Activated CD4-positive, alpha-beta T cell treated with anti-CD3 and anti-CD28 coated beads for 24 hours (primary cell): ENCODE data around the gene B4GALNT4.
"Not testable (repeated sequence)": the region's sequence is repeated elsewhere in the genome, so short reads cannot be mapped to it uniquely, and the experiment has no call there.

Source experiments
- DNase-seq, 2 donors: peaks; one replicate each; pipeline ENCODE4 v3.0.0-alpha.2; 2020; ENCODE audit warnings: low read depth in 2 of 2

The B4GALNT4 gene

GRCh38 chr11:375065-376025 is 6.0 kb downstream of the B4GALNT4 start:
- no peak for DNase-seq

- no peak for DNase-seq
These were observed 7.4 kb downstream of the B4GALNT4 start for GRCh38 chr11:376531-377173.

- DNase-seq, result no peak
These were observed 8.0 kb downstream of the B4GALNT4 start for GRCh38 chr11:377174-377865.

GRCh38 chr11:377883-378500 is 8.7 kb downstream of the B4GALNT4 start:
- DNase-seq, result no peak

- DNase-seq, result no peak
These were observed 10.2 kb downstream of the B4GALNT4 start for GRCh38 chr11:379205-380094.

DNA sequence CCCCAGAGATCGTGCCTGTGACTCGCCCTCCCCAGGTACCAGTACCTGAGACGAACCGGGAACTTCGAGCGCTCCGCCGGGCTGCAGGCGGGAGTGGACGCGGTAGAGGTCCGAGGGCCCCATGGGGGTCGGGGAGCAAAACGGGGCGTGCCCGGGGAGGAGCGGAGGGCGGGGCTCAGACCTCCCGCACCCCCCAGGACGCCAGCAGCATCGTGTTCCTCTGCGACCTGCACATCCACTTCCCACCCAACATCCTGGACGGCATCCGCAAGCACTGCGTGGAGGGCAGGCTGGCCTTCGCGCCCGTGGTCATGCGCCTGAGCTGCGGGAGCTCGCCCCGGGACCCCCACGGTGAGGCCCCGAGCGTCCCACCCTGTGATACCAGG is 10.8 kb downstream of the B4GALNT4 start:
- no peak for DNase-seq

DNA sequence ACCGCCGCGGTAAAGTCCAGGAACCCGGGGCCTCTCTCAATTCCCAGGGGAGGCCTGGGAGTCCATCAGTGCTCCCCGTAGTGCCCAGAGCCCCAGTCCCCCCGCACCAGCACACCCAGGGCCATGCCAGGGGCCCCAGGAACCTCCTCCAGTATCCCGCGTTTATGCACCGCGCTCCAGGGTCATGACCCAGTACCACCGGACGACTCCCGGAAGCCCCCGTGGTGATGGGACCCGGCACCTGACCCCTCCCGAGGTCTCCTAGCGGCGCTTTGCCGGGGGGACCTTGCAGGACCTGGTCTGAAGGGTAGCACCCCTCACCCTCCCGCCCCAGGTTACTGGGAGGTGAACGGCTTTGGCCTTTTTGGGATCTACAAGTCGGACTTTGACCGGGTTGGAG is 11.2 kb downstream of the B4GALNT4 start:
- no peak for DNase-seq

GRCh38 chr11:380996-381395 is 11.7 kb downstream of the B4GALNT4 start:
- DNase-seq, result no peak

GRCh38 chr11:381501-382072 is 12.3 kb downstream of the B4GALNT4 start:
- DNase-seq, result no peak

- DNase-seq, result no peak
These were observed 12.9 kb downstream of the B4GALNT4 start for GRCh38 chr11:382081-382629.

GRCh38 chr11:383431-383830 is 14.1 kb downstream of the B4GALNT4 start:
- no peak for DNase-seq

DNA sequence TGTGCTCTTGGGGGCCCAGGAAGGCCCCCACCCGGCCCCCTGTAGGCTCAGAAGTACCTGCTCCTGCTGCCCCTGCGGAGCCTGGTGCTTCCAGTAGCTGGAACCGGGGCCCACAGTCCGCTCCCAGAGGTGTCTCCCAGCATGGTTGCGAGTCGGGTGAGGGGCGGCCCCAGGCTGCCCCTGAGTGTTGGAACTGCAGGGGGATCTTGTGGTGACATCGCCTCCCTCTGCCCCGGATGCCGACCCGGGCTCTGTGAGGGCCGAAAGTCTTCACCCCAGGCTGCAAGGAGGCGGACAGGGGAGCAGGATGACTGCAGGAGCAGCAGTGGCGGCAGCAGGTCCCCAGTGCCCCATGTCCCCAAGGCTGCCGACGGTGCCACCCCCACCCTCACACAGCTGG is 15.2 kb downstream of the B4GALNT4 start:
- no peak for DNase-seq

DNA sequence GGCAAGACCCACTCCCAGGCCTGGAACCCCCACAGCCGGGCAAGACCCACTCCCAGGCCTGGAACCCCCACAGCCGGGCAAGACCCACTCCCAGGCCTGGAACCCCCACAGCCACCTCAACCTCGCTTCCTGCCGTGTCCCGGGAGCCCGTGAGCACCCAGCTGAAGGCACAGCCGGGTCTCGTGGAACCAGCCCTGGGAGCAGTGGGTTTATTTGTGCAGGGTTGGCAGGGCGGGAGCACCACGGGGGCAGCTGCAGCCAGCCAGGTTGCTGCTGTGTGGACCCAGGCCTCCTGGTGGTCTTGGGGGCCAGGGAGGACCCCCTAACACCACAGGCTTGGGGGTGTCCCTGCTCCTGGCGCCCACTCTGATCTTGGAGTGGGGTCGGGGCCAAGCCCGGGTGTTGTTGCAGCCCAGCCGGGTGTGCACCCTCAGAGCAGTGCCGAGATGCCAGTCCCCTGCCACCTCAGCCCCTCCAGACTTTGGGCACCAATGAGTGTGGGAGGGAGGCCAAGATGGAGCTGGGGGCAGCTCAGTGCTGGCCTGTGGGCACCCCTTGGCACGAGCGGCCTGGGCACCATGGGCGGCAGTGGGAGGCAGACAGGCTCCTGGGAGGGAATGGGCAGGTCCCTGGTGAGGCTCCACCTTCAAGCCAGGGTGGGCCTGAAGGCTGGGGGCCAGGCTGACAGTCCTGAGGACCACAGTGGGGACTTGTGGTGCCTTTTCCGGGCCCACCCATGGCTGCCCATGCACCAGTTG is 16.5 kb downstream of the B4GALNT4 start:
- no peak for DNase-seq

GRCh38 chr11:386483-386882 is 17.2 kb downstream of the B4GALNT4 start:
- DNase-seq, result no peak

- DNase-seq, result no peak
These were observed 18.0 kb downstream of the B4GALNT4 start for GRCh38 chr11:387193-387793.

DNA sequence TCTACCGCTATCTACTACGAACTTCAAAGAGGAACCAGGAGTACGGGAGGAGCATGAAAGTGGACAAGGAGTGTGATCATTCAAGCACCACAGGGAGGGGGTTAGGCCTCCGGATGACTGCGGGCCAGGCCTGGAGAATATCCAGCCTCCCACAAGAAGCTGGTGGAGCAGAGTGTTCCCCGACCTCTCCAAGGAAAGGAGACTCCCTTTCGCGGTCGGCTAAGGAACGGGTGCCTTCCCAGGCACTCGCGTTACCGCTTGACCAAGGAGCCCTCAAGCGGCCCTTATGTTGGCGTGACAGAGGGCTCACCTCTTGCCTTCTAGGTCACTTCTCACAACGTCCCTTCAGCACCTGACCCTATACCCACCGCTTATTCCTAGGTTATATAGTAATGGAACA is 20.1 kb downstream of the B4GALNT4 start:
- not testable (repeated sequence) for DNase-seq

DNA sequence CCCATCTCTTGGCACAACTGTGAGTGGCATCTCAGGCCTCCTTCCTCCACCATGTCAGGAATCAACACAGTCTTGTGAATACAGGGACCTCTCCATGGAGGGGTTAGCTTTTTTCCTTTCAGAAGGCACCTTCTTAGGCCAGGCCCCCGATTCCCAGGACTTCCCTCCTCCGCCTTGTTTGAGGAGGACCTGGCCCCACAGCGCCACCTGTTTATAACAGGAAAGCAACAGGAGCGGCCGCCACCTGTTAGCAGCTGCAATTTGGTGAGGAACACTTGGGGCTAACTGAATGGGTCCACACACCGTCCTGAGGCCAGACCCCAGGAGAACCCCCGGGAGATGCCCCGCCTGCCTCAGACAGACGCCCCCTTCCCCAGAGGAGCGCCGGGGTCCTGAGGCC is 20.9 kb downstream of the B4GALNT4 start:
- no peak for DNase-seq

DNA sequence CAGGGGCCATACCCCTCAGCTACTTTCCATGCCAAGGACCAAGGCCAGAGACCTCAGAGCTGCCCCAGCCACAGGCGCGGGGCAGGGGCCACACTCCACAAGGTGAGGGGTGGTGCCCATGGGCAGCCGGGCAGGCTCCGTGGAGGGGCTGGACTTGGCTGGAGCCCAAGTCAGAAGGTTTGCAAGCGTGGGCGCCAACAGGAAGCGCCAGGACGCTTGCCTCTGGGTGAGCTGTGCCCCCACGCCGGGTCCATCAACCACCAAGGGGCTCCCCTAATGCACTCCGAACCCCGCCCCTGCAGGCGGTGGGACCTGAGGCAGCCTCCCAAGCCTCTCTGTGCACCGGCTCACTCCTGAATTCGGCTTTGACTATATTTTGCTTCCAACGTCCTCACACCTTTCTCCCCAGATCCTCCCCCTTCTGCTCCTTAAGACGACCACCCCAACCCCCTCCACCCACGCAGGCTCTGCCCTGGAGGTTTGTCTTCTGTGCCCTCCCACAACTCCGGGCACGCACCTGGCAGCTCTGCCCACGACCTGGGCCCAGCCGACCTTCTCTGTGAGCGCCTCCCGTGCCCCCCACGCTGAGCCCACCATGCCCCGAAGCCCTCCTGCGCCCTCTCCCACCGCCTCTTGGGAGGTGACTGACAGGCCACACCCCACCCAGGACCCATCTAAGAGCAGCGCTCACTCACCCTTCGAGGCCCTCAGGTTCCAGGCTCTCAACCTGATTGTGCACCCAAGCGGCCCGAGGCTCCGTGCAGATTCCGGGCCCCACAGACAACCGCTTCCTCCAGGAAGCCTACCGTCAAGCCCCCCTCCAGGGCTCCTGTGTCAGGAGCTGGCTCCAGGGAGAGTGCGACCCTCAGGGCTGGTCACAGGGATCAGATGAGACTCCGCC is 22.1 kb downstream of the B4GALNT4 start:
- no peak for DNase-seq
